HG03025 (cell line): ENCODE results near the gene TNKS1BP1.
A peak's percentile ranks its signal among the peaks of the same experiment; 100 is the strongest.
"Not testable (repeated sequence)": the region's sequence is repeated elsewhere in the genome, so short reads cannot be mapped to it uniquely, and the experiment has no call there.

ENCODE experiments used
- ATAC-seq: cut with Tn5 transposase; IDR thresholded peaks from one replicate; pipeline ENCODE4 v1.9.1; 2021; ENCODE audit warnings: mild to moderate bottlenecking, moderate library complexity; ENCODE audit not compliant: unreplicated experiment, low FRiP score

The TNKS1BP1 gene

GRCh38 chr11:57324886-57325734, at the start of gene TNKS1BP1:
Gene TNKS1BP1 (minus strand): TSS chr11:57324952. CDS start chr11:57321885, 3,067 bp downstream.
- peak; percentile 88 for ATAC-seq

- no peak for ATAC-seq
Observed at GRCh38 chr11:57373146-57373545, 48.4 kb upstream of the TNKS1BP1 start.

GRCh38 chr11:57370941-57371340, 46.2 kb upstream of the TNKS1BP1 start:
- ATAC-seq = no peak

DNA sequence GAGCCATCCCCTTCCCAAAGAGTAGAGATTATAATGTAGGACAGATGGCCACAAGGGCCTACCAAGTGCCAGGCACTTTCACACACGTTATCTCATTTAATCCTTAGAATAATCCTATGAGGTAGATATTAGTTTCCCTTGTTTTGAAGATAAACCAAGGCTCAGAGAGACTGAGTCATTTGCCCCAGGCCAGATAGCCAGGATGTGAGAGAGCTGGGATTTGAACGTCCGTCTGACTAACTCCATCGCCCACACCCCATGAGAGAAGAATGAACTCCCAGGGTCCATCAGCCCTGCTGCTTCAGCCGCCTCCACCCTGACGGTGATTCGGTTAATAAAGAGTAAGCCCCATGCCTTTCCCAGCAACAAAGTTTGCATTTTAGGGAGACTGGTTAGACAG, 45.5 kb upstream of the TNKS1BP1 start:
- no peak for ATAC-seq

DNA sequence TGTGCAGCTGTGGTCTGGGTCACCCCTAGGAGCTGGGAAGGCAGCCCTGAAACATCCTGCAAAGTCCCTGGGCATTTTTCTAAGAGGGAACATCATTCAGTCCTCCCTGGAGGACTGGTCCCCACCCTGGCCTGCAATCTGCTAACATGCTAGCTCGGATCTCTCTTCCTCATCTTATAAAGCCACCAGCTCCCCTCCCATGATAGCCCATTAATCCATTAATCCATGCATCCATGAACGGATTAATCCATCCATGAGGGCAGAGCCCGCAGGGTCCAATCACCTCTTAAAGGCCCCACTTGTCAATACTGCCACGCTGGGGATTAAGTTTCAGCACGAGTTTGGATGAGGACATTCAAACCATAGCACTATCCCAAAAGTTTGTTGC, 44.1 kb upstream of the TNKS1BP1 start:
- ATAC-seq = no peak

- no peak for ATAC-seq
Observed at GRCh38 chr11:57368106-57368844, 43.5 kb upstream of the TNKS1BP1 start.

DNA sequence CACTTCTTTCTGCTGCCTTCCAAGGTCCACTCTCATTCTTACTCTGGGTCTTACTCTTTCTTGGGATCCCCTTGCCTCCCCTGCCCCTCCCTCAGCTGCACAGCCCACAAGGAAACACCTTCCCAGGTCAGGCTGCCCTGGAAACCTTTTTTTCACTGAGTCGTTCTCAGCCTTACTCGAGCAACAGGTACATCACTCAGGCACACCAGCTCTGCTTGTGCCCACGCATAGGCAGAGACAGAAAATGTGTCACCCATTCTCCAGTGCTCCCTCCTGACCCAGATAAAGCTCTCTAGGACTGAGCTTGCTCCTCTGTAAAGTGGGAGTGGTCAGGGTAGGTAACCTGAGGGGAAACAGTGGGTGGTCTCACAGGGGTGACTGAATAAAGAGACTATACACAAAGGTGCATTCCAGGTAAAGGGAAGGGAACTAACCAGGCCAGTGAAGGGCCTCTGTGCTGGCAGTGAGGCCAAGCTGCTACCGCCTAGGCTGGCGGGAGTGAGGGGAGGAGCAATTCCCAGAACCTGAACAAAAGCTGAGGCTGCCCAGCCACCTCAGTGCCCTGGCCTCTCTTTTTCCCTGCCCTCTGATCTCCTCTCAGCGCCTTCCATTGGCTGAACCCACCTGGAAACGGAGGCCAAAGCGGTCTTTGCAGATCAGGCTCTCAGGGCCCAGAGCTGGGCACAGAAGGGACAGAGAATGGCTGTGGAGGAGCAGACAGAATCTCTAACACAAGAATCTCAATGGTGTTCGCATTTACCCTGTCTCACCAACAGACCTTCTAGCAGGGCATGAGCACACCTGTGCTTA, 40.3 kb upstream of the TNKS1BP1 start:
- ATAC-seq = no peak

GRCh38 chr11:57363131-57364080, 38.7 kb upstream of the TNKS1BP1 start:
- no peak for ATAC-seq

DNA sequence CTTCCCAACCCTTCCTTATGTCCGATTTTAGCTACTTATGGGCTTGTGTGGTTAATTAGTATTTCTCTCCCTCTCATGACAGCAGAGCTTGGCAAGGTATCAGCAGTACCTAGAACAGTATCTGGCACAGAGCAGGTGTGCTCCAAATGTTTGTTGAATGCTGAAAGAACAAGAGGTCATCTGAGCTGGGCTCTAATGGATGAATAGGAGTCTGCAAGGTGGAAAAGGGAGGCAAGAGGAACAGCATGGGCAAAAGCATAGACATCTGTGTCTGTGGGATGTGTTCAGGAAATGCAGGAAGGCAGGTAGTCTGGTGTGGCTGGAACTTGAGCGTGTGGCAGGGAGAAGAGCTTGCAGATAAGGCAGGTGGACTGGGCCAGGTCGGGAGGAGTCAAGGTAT, 37.2 kb upstream of the TNKS1BP1 start:
- ATAC-seq = no peak

DNA sequence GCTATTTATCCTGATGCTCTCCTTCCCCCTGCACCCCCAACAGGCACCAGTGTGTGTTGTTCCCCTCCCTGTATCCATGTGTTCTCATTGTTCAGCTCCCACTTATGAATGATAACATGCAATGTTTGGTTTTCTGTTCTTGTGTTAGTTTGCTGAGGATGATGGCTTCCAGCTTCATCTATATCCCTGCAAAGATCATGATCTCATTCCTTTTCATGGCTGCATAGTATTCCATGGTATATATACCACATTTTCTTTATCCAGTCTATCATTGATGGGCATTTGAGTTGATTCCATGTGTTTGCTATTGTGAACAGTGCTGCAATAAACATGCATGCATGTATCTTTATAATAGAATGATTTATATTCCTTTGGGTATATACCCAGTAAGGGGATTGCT, 36.7 kb upstream of the TNKS1BP1 start:
- not testable (repeated sequence) for ATAC-seq

DNA sequence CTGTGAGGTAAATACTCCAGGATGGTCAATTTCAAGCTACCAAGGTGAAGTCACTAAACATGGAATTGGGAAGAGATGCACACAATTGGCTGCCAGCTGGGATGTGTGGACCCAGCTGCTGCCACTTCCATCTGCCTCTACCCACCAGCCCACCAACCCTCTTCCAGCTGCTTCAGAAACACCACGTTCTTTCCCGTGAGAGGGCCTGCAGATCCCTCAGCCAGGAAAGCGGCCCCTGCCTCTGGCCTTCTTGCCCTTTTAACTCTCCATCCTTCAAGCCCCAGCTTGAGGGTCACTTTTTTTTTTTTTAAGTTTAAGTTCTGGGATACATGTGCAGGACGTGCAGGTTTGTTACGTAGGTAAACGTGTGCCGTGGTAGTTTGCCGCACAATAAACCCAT, 36.2 kb upstream of the TNKS1BP1 start:
- no peak for ATAC-seq

- ATAC-seq = no peak
Observed at GRCh38 chr11:57359896-57360690, 35.3 kb upstream of the TNKS1BP1 start.

- ATAC-seq = no peak
Observed at GRCh38 chr11:57359396-57359795, 34.6 kb upstream of the TNKS1BP1 start.

GRCh38 chr11:57358991-57359390, 34.2 kb upstream of the TNKS1BP1 start:
- no peak for ATAC-seq

- ATAC-seq = no peak
Observed at GRCh38 chr11:57358543-57358961, 33.8 kb upstream of the TNKS1BP1 start.

DNA sequence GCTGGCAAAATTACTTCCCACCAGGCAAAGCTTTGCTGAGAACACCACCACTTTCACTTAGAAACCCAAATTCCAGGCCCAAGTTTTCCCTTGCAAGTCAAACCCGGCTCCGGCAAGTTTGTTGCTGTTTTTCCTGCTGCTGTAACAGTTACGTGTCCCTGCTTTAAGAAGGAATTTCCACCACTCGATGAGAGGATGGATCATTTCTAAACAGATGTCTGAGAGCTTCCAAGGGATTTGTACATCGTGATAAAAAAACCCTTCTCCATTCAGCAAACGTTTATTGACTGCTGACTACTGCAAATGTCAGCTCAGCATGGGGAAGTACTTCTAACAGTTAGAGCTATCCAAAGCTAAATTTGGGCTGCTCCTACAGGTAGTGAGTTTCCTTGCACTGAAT, 33.1 kb upstream of the TNKS1BP1 start:
- ATAC-seq = no peak

- ATAC-seq = no peak
Observed at GRCh38 chr11:57357310-57357709, 32.6 kb upstream of the TNKS1BP1 start.

GRCh38 chr11:57356268-57356667, 31.5 kb upstream of the TNKS1BP1 start:
- ATAC-seq = no peak

DNA sequence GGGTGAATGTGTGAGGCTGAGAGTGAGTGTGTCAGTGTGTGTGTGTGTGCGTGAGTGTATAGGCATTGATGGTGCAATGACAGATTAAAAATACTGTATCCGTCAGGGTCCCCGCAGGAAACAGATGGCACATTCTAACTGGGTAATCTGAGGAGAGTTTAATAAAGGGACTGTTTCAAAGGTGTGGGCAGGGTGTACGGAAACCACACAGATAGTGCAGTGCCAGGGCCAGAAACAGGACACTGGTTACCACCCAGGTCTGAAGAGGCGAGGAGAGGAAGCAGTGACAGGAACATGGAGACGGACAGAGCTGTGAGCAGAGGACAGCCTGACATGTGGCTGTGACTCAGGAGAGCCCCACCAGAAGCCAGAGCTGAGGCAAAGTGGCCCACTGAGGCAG, 29.9 kb upstream of the TNKS1BP1 start:
- ATAC-seq = no peak
